KBM-7 (cell line): ENCODE measurements around the gene LTO1.

Experiments
- DNase-seq: peaks from one replicate; pipeline ENCODE4 v3.0.0-alpha.2; 2015
- in situ Hi-C: fragments of 300-500 bp; cut with MboI; formaldehyde crosslinking; loops from 2 replicates; pipeline ENCODE4 v1.14.3; 2020; ENCODE audit warnings: low sequenced_read_pairs, low pct_unique_long_range_greater_than_20kb, mixed read lengths

LTO1 gene

GRCh38 chr11:69664103-69664775 lies 10.9 kb downstream of the LTO1 start:
- in situ Hi-C loops = loop anchor here (25.0 kb wide), 1 partner anchor 1052 kb away; no protein-coding TSS in a partner anchor
- DNase-seq = no peak

GRCh38 chr11:69663326-69663725 lies 11.8 kb downstream of the LTO1 start:
- in situ Hi-C loops = loop anchor here (25.0 kb wide), 1 partner anchor 1051 kb away; no protein-coding TSS in a partner anchor
- DNase-seq = no peak

- no peak for DNase-seq
- in situ Hi-C loops = loop anchor here (25.0 kb wide), 1 partner anchor 1051 kb away; no protein-coding TSS in a partner anchor
Measured at GRCh38 chr11:69662806-69663205, 12.3 kb downstream of the LTO1 start.

- no peak for DNase-seq
- in situ Hi-C loops = loop anchor here (25.0 kb wide), 1 partner anchor 1050 kb away; no protein-coding TSS in a partner anchor
Measured at GRCh38 chr11:69662021-69662698, 13.0 kb downstream of the LTO1 start.

GRCh38 chr11:69661413-69661715 lies 13.8 kb downstream of the LTO1 start:
- no peak for DNase-seq
- in situ Hi-C loops = loop anchor here (25.0 kb wide), 1 partner anchor 1049 kb away; no protein-coding TSS in a partner anchor

GRCh38 chr11:69660001-69660500 lies 15.1 kb downstream of the LTO1 start:
- no peak for DNase-seq
- in situ Hi-C loops = loop anchor here (25.0 kb wide), 1 partner anchor 1048 kb away; no protein-coding TSS in a partner anchor

- no peak for DNase-seq
- in situ Hi-C loops = loop anchor here (10.0 to 25.0 kb wide), 2 partner anchors 545 to 1047 kb away; no protein-coding TSS in a partner anchor
Measured at GRCh38 chr11:69659591-69659990, 15.6 kb downstream of the LTO1 start.

GRCh38 chr11:69658626-69659450 lies 16.3 kb downstream of the LTO1 start:
- DNase-seq = no peak
- in situ Hi-C loops = loop anchor here (10.0 to 25.0 kb wide), 2 partner anchors 544 to 1047 kb away; no protein-coding TSS in a partner anchor

GRCh38 chr11:69657911-69658625 lies 17.1 kb downstream of the LTO1 start:
- in situ Hi-C loops = loop anchor here (10.0 to 25.0 kb wide), 2 partner anchors 543 to 1046 kb away; no protein-coding TSS in a partner anchor
- no peak for DNase-seq

GRCh38 chr11:69657456-69657910 lies 17.7 kb downstream of the LTO1 start:
- DNase-seq = no peak

GRCh38 chr11:69656536-69657455 lies 18.4 kb downstream of the LTO1 start:
- no peak for DNase-seq
- in situ Hi-C loops = loop anchor here (10.0 to 25.0 kb wide), 2 partner anchors 542 to 1044 kb away; no protein-coding TSS in a partner anchor

More at GRCh38 chr11:69657456-69657910, 17.7 kb downstream of the LTO1 start:
- in situ Hi-C loops = loop anchor here (10.0 to 25.0 kb wide), 2 partner anchors 543 to 1045 kb away; no protein-coding TSS in a partner anchor

- DNase-seq = no peak
- in situ Hi-C loops = loop anchor here (10.0 to 25.0 kb wide), 2 partner anchors 541 to 1043 kb away; no protein-coding TSS in a partner anchor
Measured at GRCh38 chr11:69655479-69656428, 19.4 kb downstream of the LTO1 start.

GRCh38 chr11:69654660-69655478 lies 20.3 kb downstream of the LTO1 start:
- in situ Hi-C loops = loop anchor here (10.0 to 25.0 kb wide), 2 partner anchors 540 to 1043 kb away; no protein-coding TSS in a partner anchor
- DNase-seq = no peak

GRCh38 chr11:69654001-69654659 lies 21.0 kb downstream of the LTO1 start:
- no peak for DNase-seq
- in situ Hi-C loops = loop anchor here (10.0 to 25.0 kb wide), 2 partner anchors 539 to 1042 kb away; no protein-coding TSS in a partner anchor
